ENCODE measurements around the gene HHIPL1. TPM values are rescaled to one million over a fixed set of nuclear protein-coding genes. Genes with fewer than 3 reads are reported as not detected.

HHIPL1 gene
- total RNA-seq, 3 donors from 2014 or later, result 1.3 to 4.6 (median 2.3) TPM

DNA sequence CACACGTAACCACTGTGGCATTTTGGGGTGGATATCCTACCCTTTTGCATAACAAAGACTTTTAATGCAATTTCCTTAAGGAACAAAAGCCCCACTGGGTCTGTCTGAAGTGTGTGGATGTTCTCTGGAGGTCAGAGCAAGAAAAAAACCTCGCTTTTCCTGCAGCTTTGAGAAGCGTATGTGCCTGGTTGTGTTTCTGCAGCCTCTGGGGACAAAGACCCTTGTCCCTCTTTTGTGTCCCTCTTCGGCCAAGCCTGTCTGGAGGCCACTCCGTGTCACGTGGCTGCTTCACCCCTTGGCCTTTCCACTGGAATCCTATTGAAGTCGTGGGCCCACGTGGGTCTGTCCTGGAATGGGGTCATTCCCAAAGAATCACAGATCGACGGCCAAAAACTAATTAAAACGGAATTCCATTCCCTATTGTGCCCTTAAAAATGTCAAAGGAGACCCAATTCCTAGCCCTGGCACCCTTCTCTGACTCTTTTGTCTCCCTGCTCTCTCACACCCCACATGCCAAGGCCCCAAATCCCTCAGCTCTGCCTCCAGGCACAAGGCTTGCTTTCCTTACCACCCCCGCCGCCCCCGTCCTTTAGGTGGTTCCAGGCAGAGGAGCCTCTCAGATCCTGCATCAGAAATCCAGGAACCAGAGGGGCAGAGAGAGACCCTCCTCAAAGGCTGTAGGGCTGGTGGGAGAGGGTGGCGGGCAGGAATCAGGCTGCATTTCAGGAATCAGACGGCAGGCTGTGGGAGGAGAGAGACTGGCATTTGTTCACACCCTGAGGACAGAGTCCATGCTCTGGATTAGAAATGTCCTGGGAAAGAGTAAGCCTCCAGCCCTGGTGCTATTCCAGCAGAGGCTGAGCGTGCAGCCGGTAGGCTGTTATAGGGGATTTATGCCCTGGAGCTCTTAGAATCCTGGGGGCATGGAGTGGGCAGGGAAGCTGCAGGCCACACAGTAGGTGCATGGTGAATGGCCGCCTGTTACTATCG lies 26.6 kb downstream of the HHIPL1 start:
- intact Hi-C loops (cut with DNase I; ENCODE audit: low total_unique reads), result no loop called here
- Histone ChIP-seq H3K36me3 (no peaks in the 10 kb centered on the region), H3K27ac (peak overlapping the region; percentile 69 to 70), H3K4me1 (peaks cover 0 to 18% of the 10 kb centered on the region in 2 donors), H3K4me3 (no peak overlapping the region), H3K27me3 (no peaks in the 10 kb centered on the region), H3K9me3 (no peaks in the 10 kb centered on the region)
- no peak for DNase-seq (ENCODE audit: low spot score in 2 of 2)
- no peak for TF ChIP-seq POLR2A (IDR thresholded peaks at IDR 0.05)
- TF ChIP-seq POLR2AphosphoS5 (IDR thresholded peaks at IDR 0.05), result no peak
- TF ChIP-seq, protein P1, sequence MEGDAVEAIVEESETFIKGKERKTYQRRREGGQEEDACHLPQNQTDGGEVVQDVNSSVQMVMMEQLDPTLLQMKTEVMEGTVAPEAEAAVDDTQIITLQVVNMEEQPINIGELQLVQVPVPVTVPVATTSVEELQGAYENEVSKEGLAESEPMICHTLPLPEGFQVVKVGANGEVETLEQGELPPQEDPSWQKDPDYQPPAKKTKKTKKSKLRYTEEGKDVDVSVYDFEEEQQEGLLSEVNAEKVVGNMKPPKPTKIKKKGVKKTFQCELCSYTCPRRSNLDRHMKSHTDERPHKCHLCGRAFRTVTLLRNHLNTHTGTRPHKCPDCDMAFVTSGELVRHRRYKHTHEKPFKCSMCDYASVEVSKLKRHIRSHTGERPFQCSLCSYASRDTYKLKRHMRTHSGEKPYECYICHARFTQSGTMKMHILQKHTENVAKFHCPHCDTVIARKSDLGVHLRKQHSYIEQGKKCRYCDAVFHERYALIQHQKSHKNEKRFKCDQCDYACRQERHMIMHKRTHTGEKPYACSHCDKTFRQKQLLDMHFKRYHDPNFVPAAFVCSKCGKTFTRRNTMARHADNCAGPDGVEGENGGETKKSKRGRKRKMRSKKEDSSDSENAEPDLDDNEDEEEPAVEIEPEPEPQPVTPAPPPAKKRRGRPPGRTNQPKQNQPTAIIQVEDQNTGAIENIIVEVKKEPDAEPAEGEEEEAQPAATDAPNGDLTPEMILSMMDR (IDR thresholded peaks at IDR 0.05), result no peak

DNA sequence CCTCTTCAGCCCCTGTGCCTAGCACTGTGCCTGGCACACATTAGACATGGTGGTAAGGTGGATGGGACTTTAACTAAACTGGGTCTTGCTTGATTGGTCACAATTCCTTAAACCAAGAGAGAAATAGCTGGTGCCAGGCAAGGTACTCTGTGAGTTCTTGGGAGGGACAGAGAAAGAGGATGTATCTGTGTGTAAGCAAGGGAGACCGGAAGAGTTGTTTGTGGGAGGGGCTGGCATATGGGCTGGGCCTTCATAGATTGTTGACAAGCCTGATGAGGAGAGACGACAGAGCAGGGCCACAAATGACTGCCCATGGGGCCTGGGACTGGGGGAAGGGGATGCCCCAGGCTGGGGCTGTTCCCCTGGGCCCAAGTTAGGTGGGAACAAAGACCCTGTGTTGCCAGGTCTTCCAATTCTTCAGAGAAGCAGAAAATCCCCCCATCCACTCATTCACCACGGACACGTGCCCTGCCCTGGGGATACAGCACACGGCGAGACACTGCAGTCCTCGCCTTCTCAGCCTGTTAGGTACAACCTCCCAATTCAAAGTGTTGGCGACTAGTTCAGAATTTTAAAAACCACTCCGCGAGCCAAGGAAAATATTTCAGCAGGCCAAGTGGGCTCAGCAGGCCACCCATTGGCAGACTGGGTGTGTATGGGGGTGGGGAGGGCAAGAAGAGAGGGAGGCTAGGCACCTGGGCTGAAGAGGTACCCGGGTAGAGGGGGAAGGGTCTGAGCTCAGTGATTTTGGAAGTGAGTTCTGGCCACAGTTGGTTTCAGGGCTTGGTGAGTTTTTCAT lies 27.8 kb downstream of the HHIPL1 start:
- peak overlapping the region; percentile 69 to 70 for H3K27ac ChIP-seq
- no peaks in the 10 kb centered on the region for H3K36me3 ChIP-seq

DNA sequence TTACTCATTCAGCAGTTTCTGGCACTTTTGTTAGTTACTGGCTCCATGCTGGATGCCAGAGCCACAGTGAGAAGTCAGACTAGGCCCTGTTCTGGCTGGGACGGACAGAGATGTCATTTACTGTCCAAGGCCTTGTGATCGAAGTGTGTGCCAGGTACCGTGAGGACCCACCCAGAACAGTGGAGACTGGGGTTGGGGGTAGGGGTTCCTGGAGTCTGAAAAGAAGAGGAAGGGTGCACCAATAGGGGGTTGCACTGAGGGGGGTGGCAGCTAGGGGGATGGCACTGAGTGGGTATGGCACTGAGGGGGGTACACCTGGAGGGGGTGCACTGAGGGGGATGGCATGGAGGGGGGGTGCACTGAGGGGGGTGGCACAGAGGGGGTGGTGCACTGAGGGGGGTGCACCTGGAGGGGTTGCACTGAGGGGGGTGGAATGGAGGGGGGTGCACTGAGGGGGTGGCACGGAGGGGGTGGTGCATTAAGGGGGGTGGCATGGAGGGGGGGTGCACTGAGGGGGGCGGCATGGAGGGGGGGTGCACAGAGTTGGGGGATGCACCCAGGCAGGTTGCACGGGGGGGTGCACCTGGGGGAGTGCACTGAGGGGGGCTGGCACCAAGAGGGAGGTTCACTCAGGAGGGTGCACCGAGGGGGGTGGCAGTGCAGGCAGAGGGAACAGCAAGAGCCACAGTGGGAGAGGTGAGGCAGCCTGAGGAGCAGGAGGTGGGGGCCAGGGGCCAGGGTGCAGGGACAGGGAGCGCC lies 28.6 kb downstream of the HHIPL1 start:
- Histone ChIP-seq H3K9me3 (peaks cover 0 to 7% of the 10 kb centered on the region in 2 donors), H3K4me1 (peaks cover 0 to 18% of the 10 kb centered on the region in 2 donors), H3K27ac (peak overlapping the region; percentile 69 to 70), H3K36me3 (no peaks in the 10 kb centered on the region), H3K27me3 (no peaks in the 10 kb centered on the region), H3K4me3 (no peak overlapping the region)
- TF ChIP-seq POLR2AphosphoS5 (IDR thresholded peaks at IDR 0.05), result no peak
- TF ChIP-seq, protein P1 (IDR thresholded peaks at IDR 0.05), result no peak
- no peak for TF ChIP-seq POLR2A (IDR thresholded peaks at IDR 0.05)
- intact Hi-C loops (cut with DNase I; ENCODE audit: low total_unique reads), result no loop called here
- no peak for DNase-seq (ENCODE audit: low spot score in 2 of 2)

More for the DNA sequence above, 27.8 kb downstream of the HHIPL1 start:
- TF ChIP-seq POLR2A (IDR thresholded peaks at IDR 0.05) (no peak), POLR2AphosphoS5 (IDR thresholded peaks at IDR 0.05) (no peak)
- TF ChIP-seq, protein P1 (IDR thresholded peaks at IDR 0.05), result no peak
- no peak for DNase-seq (ENCODE audit: low spot score in 2 of 2)
- intact Hi-C loops (cut with DNase I; ENCODE audit: low total_unique reads), result no loop called here
- Histone ChIP-seq H3K27me3 (no peaks in the 10 kb centered on the region), H3K4me3 (no peak overlapping the region), H3K4me1 (peaks cover 0 to 18% of the 10 kb centered on the region in 2 donors), H3K9me3 (peaks cover 0 to 3% of the 10 kb centered on the region in 2 donors)

DNA sequence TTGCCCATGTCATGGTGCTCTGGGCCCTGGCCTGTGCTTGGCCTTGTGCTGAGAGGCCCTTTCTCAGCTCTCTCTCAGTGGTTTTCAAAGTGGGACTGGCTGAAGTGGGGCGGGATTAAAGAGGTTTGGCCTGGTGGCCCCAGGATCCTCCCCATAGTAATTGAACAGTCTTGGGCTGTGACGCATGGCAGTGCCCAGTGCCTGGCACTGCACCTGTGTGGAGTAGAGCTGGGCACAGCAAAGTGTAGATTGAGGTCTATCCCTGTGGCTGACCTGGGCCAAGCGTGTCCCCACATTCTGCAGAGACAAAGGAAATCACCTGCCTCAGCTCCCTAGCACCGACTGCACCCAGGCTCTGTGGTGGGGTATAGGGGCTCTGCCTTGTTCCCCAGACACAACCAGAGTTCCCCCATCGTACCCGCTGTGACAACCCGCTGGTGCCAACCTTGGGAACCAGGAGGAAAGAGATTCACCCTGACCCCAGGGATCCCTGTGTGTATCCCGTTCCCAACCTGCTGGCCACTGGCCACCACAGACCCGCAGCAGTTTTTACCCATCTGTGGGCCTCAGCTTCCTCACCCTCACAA lies 29.2 kb downstream of the HHIPL1 start:
- Histone ChIP-seq H3K4me1 (peaks cover 0 to 18% of the 10 kb centered on the region in 2 donors), H3K27me3 (no peaks in the 10 kb centered on the region), H3K4me3 (no peak overlapping the region), H3K9me3 (peaks cover 0 to 7% of the 10 kb centered on the region in 2 donors), H3K36me3 (no peaks in the 10 kb centered on the region), H3K27ac (no peak overlapping the region)
- intact Hi-C loops (cut with DNase I; ENCODE audit: low total_unique reads), result no loop called here
- TF ChIP-seq POLR2A (IDR thresholded peaks at IDR 0.05) (no peak), POLR2AphosphoS5 (IDR thresholded peaks at IDR 0.05) (no peak)
- TF ChIP-seq, protein P1 (IDR thresholded peaks at IDR 0.05), result no peak
- DNase-seq (ENCODE audit: low spot score in 2 of 2), result no peak

Data from breast epithelium (tissue), 4 donors.